Muscle of leg (tissue), 11 donors: ENCODE measurements around the gene EVPL. TPM values are rescaled to one million over a fixed set of nuclear protein-coding genes. Genes with fewer than 3 reads are reported as not detected.

Experiments
- DNase-seq: peaks from one replicate; pipeline ENCODE4 v3.0.0; 2013
- H3K27ac ChIP-seq: one replicate; pipeline ENCODE4 v1.5.1; 2013; ENCODE audit warnings: mild to moderate bottlenecking, low read length, control low read depth
- H3K27me3 ChIP-seq: one replicate; pipeline ENCODE4 v1.6.1; 2013; ENCODE audit warnings: low read length; ENCODE audit not compliant: control insufficient read depth, insufficient read depth
- H3K36me3 ChIP-seq: one replicate; pipeline ENCODE4 v1.6.1; 2013; ENCODE audit warnings: low read length; ENCODE audit not compliant: control insufficient read depth, insufficient read depth
- H3K4me1 ChIP-seq: one replicate; pipeline ENCODE4 v1.6.1; 2013; ENCODE audit warnings: low read length; ENCODE audit not compliant: control insufficient read depth, insufficient read depth
- H3K4me3 ChIP-seq: one replicate; pipeline ENCODE4 v1.5.1; 2013; ENCODE audit warnings: low read length, control low read depth
- H3K9me3 ChIP-seq: replicated peaks from 2 replicates; pipeline ENCODE4 v1.6.1; 2013; ENCODE audit warnings: low read depth, low read length; ENCODE audit not compliant: control insufficient read depth
- WGBS: methylation state at CpG from one replicate; pipeline ENCODE4 v1.1.5; 2013; ENCODE audit warnings: missing lambda C conversion rate; ENCODE audit not compliant: insufficient coverage; 5-methylcytosine and 5-hydroxymethylcytosine counted together
- polyA plus RNA-seq, 8 donors: library from polyadenylated mRNA; unstranded; fragments of 120-200 nt; gene quantifications; one replicate each; pipeline versions ENCODE4 v1.2.1 to v1.2.3, GENCODE V29; 2013; ENCODE audit warnings: inconsistent platforms in 1 of 8, low replicate concordance in 1 of 8; ENCODE audit not compliant: insufficient read length in 8 of 8, insufficient read depth in 1 of 8
- total RNA-seq: library from RNA; stranded (reverse); fragments of 120-200 nt; gene quantifications from one replicate; pipeline ENCODE4 v1.2.4, GENCODE V29; 2013

The EVPL gene
- total and polyA plus RNA-seq, 9 donors = 0.03 to 12.9 (median 0.45) TPM; not detected in 1

DNA sequence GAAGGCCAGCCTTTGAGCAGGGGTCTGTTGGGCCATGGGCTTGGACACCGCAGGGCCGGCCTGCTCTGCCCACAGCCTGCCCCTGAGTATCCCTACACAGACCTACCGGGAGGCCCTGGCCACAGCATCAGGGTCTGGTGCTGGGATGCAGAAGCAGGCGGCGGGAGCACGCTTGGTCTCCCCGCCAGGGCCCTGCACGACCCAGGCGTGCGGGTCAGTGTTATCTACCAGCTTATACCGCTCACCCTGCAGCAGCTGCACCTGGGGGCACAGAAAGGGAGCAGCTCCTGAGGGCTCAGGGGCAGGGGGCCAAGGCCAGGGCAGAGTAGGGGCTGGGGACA, 8.8 kb downstream of the EVPL start:
- Histone ChIP-seq H3K36me3 (no peaks in the 10 kb centered on the region), H3K27ac (no peak overlapping the region), H3K4me3 (no peak overlapping the region), H3K27me3 (peaks cover 3% of the 10 kb centered on the region), H3K9me3 (no peaks in the 10 kb centered on the region), H3K4me1 (peaks cover 10% of the 10 kb centered on the region)
- WGBS = 100% methylated on average over 1 of the region's 11 CpGs
- DNase-seq = no peak

DNA sequence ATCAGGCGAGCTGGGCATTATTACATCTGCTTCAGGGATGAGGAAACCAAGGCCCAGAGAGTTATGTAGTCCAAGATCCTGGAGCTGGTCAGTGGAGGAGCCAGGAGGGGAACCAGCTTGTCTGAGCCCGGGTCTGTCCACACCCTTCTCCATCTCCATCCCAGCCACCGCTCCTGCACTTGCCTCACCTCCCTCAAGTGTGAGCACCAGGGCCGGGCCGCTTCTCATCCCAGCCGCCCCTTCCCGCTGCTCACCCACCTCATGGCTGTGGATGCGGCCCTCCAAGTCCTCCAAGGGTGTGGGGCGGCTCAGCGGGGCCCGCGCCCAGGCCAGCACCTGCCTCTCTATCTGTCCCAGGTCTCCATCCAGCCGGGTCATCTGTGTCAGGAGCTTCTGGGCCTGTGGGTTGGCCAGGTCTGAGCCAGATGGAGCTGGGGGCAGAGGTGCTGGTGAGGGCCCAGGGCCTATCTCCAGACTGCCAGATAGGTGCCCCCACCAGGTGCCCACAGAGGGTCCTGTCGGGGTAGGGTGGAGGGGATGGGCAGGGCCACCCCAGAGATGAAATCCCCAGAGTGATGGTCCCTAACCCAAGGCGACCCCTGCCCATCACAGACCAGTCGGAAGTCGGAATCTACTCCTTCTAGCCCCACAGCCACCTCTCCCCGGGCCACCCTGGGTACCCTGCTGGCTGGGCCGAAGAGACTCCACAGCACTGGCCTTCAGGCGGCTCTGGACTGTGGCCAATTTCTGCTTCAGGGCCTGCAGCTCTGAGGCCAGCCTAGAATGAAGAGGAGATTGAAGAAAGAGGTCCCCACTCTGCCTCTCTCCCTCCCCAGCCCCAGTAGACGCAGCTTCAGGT, 9.4 kb downstream of the EVPL start:
- H3K36me3 ChIP-seq = no peaks in the 10 kb centered on the region
- no peak for DNase-seq
- H3K4me3 ChIP-seq = no peak overlapping the region
- H3K27ac ChIP-seq = no peak overlapping the region
- H3K9me3 ChIP-seq = no peaks in the 10 kb centered on the region
- peaks cover 3% of the 10 kb centered on the region for H3K27me3 ChIP-seq
- peaks cover 10% of the 10 kb centered on the region for H3K4me1 ChIP-seq
- 86% methylated on average over 14 of the region's 21 CpGs for WGBS

DNA sequence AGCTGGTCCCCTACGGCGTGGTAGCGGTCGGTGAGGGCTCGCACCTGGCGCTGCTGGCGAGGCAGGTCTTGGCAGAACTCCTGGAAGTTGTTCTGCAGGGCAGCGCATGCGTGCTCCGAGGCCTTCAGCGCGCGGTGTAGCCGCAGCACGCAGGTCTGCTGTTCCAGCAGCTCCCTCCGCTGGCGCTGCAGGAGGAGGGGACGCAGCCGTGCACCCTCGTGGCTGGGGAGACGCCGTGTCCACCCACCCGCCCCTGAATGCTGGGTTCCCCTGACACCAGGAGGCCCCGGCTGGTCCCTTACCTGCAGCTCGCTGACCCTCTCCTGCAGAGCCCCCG, 12.2 kb downstream of the EVPL start:
- Histone ChIP-seq H3K4me1 (peaks cover 10% of the 10 kb centered on the region), H3K4me3 (no peak overlapping the region), H3K27me3 (peaks cover 3% of the 10 kb centered on the region), H3K9me3 (no peaks in the 10 kb centered on the region), H3K36me3 (no peaks in the 10 kb centered on the region), H3K27ac (no peak overlapping the region)
- DNase-seq = no peak
- 78% methylated on average over 26 of the region's 26 CpGs for WGBS

DNA sequence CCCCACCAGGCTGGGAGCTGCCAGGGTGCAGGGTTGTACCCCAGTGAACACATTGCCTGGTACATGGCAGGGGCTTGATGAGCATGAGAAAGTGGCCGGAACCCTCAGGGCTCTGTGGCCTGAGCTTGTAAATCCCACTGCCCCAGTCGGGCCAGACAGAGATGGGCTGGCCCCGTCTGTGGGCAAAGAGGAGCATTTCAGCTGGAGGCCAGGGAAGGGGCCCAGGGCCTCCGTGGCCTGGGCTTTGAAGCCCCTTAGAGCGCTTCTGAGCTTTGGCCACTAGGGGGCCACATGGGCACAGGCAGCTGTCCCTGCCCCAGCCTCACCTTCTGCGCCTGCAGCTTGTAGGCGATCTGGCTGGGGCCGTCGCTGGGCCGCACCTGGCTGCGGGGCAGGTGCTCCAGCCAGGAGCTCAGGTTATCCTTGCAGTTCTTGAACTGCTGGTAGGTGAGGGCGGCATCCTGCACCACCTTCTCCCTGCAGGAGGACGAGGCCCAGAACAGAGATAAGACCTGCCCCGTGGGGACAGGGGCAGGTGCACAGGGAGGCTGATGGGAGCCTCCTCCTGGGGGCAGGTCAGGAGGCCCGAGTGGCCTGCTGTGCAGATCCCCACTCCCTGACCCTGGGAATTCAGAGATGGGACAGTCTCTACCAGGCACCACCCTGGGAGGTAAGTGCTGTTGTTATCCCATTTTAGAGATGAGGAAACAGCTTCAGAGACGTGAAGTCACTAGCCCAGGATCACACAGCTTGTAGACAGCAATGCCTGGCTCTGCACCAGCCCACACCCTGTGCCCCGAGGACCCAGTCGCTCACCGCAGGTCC, 12.8 kb downstream of the EVPL start:
- WGBS = 29% methylated on average over 17 of the region's 19 CpGs

DNA sequence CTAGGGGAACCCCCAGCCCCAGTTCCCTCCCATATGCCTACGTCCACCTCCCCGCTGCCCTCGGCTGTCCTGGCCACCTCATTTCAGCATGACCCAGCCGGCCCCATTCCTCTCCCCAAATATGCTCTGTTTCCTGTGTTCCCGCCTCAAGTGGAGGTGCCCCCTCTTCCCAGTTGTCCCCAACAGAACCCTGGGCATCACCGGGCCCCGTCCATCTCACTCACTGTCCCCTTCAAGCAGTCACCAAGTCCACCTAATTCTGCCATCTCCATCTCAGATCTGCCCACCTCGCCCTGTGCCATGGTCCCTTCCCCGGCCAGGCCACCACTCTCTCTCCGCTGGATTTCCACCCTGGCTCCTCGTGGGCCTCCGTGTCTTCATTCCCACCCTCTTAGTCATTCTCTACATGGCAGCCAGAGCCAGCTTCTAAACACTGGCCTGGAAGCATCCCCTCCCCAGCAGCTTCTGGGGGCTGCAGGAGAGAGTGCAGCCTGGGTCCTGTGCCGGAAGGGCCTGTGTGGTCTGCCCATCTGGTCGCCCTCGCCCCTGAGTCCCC, 13.7 kb downstream of the EVPL start:
- Histone ChIP-seq H3K36me3 (no peaks in the 10 kb centered on the region), H3K9me3 (no peaks in the 10 kb centered on the region), H3K27me3 (peaks cover 3% of the 10 kb centered on the region), H3K4me1 (peaks cover 10% of the 10 kb centered on the region), H3K4me3 (no peak overlapping the region), H3K27ac (no peak overlapping the region)
- DNase-seq = no peak
- 79% methylated on average over 15 of the region's 15 CpGs for WGBS

More for the DNA sequence above, 12.8 kb downstream of the EVPL start:
- H3K27ac ChIP-seq = no peak overlapping the region
- no peak overlapping the region for H3K4me3 ChIP-seq
- H3K27me3 ChIP-seq = peaks cover 3% of the 10 kb centered on the region
- H3K9me3 ChIP-seq = no peaks in the 10 kb centered on the region
- DNase-seq = peak; percentile 70
- H3K4me1 ChIP-seq = peaks cover 10% of the 10 kb centered on the region
- no peaks in the 10 kb centered on the region for H3K36me3 ChIP-seq

DNA sequence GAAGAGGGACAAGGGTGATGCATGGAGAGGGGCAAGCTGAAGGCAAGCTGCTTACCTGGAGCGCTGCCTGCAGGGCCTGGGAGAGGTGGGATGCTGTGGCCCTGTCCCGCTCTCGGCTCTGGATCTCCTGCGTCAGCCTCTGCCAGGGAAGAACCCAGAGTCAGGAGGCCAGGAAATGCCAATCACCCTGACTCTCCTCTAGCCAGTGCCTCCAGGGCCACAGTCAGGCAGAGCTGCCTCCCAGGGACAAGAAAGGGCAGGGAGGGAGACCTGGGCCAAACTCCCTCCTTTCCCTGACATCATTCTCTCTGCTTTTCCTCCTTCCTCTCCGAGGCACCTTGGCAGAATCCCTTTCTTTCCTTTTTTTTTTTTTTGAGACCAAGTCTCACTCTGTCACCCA, 15.2 kb downstream of the EVPL start:
- Histone ChIP-seq H3K9me3 (no peaks in the 10 kb centered on the region), H3K36me3 (no peaks in the 10 kb centered on the region), H3K27ac (no peak overlapping the region), H3K4me3 (no peak overlapping the region), H3K27me3 (peaks cover 3% of the 10 kb centered on the region), H3K4me1 (peaks cover 10% of the 10 kb centered on the region)
- DNase-seq = no peak
- 93% methylated on average over 3 of the region's 5 CpGs for WGBS

DNA sequence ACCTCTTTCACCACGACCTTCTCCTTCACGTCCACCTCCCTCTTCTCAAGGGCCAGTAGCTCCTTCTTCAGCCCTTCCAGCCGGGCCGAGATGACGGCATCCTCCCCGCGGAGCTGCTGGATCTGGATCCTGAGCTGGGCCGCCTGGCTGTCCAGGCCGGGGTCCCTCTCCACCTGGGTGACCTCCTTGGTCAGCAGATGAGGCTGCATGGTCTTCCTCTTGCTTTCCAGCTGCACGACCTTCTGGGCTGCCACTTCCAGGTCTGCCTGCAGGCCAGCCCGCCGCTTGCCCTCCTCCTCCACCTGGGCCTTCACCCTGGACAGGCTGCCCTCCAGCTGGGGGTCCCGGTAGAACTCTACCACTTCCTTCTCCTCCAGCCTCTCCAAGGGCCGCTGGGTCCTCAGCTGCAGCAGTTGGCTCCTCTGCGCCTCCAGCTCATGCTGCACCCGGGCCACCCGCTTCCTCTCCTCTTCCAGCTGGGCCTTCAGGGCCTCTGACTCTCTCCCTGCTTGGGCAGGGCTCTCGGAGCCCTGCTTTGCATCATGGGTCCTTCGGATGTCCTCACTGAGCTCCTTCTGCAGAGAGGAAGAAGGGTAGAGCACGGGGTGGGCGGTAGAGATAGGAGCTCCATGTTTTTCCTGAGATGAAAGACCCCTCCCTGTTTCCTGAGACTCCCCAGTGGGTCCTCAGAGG, 17.0 kb downstream of the EVPL start:
- WGBS = 86% methylated on average over 17 of the region's 21 CpGs
- no peak for DNase-seq
- Histone ChIP-seq H3K4me3 (no peak overlapping the region), H3K36me3 (no peaks in the 10 kb centered on the region), H3K4me1 (peaks cover 24% of the 10 kb centered on the region), H3K9me3 (no peaks in the 10 kb centered on the region), H3K27ac (no peak overlapping the region), H3K27me3 (no peaks in the 10 kb centered on the region)

DNA sequence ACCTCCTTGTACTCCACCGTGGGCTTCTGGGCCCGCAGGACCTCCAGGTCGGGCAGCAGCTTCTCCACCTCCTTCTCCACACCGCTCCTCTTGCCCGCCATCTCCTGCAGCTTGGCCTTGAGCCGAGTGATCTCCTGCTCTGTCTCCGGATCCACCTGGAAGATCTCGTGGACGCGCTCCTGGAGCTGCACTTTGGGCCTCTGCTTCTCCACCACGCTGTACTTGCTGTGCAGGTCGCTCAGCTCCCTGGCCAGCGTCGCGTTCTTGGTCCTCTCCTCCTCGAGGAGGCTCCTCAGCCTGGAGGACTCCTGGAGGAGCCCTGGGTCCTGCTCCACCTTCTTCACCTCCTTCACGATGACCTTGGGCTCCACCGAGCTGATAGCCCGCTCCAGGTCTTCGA, 17.7 kb downstream of the EVPL start:
- 92% methylated on average over 20 of the region's 20 CpGs for WGBS
- no peaks in the 10 kb centered on the region for H3K36me3 ChIP-seq
- H3K4me3 ChIP-seq = no peak overlapping the region
- no peak for DNase-seq
- H3K9me3 ChIP-seq = no peaks in the 10 kb centered on the region
- no peaks in the 10 kb centered on the region for H3K27me3 ChIP-seq
- H3K4me1 ChIP-seq = peaks cover 30% of the 10 kb centered on the region
- no peak overlapping the region for H3K27ac ChIP-seq

DNA sequence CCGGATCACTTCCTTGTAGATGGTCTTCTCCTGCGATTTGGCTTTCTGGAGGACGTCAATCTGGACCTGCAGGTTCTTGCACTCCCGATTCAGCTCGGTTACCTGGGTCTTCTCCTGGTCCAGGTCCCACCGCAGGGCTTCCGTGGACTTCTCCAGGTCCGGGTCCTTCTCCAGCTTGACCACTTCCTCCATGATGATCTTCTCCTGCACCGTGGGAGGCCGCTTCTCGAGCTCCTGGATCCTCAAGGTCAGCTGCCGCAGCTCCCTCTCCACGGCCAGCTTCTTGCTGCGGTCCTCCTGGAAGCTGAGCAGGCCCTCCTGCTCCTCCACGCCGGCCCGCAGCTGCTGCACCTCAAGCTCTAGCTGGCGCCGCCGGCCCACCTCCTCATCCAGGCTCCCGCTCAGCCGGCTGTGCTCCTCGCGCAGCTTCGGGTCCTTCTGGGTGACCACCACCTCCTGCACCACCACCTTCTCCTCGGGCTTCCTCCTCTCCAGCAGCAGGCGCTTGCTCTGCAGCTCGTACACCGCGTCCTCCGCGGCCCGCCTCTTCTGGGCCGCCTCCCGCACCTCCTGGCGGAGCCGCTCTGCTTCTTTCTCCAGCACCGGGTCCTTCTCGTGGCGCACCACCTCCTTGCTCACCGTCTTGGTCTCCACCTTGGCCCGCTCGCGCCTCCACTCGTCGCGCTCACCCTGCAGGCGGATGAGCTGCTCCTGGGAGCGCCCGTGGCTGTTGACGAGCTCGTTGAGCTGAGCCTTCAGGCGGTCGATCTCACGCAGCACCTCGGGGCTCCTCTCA, 18.3 kb downstream of the EVPL start:
- Histone ChIP-seq H3K4me1 (peaks cover 25% of the 10 kb centered on the region), H3K36me3 (no peaks in the 10 kb centered on the region), H3K4me3 (no peak overlapping the region), H3K27me3 (no peaks in the 10 kb centered on the region), H3K9me3 (no peaks in the 10 kb centered on the region), H3K27ac (no peak overlapping the region)
- no peak for DNase-seq
- WGBS = 94% methylated on average over 47 of the region's 56 CpGs
